Occipital lobe (tissue), 2 donors: ENCODE results near the gene SPRN. TPM values are rescaled to one million over a fixed set of nuclear protein-coding genes. Genes with fewer than 3 reads are reported as not detected.

Experiments used
- DNase-seq: peaks from one replicate; lab custom pipeline; 2025; lab: John Stamatoyannopoulos, UW
- total RNA-seq: library from RNA; depleted of rRNA; stranded (reverse); fragments of >200 nt; gene quantifications from one replicate; pipeline ENCODE4 v1.2.3, GENCODE V29; 2014

Gene SPRN
- total RNA-seq, 1 donor from 2014 or later: 6.1 TPM

DNA sequence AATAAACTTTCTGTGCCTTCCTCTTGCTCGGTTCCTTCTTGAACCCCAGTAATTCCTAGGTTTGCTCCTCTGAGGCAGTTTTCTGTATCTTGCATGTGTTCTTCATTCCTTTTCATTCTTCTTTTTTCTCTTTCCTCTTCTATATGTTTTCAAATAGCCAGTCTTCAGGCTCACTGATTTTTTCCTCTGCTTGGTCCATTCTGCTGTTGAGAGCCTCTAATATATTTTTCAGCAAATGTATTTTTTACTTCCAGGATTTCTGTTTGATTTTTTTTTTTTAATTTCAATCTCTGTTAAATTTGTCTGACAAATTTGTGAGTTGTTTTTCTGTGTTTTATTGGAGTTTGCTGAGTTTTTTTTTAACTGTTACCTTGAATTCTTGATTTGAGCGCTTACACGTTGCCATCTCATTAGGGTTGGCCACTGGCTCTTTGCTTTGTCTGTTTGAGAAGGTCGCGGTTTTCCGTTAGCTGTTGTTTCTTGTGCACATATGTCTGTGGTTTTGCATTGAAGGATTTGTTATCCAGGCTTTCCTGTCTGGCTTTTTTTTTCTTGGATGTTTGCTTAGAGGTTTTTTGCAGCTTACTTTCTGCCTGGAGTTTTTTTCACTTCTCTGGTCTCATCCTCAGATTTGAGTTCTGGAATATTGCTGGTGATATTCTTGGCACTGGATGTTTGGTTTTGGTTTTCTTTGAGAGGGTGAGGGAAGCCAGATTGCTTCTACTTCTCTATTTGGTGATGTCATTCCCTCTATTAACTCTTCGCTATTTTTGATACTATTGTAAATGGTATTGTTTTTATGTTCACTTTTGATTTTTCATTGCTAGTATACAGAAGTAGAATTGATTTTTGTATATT, 12.7 kb downstream of the SPRN start:
- DNase-seq: no peak

DNA sequence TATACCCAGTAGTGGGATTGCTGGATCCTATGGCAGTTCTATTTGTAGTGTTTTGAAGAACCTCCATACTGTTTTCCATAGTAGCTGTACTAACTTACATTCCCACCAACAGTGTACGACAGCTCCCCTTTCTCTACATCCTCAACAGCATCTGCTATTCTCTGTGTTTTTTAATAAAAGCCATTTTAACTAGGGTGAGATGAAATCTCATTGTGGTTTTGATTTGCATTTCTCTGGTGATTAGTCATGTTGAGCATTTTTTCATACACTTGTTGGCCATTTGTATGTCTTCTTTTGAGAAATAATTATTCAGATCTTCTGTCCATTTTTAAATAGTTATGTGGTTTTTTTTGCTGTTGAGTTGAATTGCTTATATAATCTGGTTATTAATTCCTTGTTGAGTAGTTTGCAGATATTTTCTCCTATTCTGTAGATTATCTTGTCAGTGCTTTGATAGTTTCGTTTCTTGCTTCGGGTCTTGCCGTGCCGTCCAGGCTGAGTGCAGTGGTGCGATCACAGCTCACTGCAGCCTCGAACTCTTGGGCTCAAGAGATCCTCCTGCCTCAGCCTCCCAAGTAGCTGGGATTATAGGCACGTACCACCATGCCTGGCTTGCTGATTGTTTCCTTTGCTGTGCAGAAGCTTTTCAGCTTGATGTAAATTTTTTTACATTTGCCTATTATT, 18.4 kb downstream of the SPRN start:
- no peak for DNase-seq

DNA sequence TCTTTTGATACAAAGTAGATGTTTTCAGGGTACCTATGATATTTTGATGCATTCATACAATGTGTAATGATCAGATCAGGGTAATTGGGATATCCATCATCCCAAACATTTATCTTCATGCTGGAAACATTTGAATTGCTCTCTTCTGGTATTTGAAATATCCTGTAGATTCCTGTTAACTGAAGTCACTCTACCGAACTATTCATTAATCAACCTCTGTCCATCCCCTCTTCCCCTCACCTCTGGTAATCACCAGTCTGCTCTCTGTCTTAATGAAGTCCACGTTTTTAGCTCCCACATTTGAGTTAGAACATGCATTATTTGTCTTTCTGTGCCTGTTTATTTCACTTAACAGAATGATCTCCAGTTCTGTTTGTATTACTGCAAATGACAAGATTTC, 19.2 kb downstream of the SPRN start:
- no peak for DNase-seq

DNA sequence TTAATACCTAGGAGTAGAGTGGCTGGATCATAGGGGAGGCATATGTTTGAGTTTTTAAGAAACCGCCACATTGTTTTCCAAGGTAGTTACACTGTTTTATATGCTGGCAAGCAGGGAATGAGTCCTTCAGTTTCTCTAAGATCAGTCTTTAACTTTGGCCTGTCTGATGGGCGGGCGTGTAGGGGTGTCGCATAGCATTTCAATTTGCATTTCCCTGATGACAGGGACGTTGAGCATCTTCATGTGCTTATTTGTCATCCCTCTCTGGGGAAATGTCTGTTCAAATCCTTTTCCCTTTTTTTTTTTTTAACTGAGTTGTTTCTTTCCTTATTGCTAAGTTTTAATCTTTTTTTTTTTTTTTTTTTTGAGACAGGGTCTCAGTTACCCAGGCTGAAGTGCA, 20.6 kb downstream of the SPRN start:
- DNase-seq: no peak

DNA sequence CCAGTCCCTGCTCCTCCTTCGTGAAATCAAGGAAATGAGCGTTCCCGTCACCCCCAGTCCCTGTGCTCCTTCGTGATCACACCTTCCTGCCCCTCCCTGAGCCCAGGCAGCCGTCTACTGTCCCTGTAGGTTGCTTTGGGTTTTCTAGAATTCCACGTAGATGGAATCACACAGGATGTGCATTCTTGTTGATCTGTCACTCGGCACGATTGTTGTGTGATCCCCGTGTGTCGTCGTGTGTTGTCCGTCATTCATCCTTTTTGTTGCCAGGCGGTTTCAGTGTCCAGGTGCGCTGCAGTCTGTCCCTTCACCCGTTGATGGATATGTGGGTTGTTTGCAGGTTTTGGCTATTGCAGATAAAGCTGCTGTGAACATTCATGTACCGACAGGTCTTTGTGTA, 21.1 kb downstream of the SPRN start:
- DNase-seq: no peak

DNA sequence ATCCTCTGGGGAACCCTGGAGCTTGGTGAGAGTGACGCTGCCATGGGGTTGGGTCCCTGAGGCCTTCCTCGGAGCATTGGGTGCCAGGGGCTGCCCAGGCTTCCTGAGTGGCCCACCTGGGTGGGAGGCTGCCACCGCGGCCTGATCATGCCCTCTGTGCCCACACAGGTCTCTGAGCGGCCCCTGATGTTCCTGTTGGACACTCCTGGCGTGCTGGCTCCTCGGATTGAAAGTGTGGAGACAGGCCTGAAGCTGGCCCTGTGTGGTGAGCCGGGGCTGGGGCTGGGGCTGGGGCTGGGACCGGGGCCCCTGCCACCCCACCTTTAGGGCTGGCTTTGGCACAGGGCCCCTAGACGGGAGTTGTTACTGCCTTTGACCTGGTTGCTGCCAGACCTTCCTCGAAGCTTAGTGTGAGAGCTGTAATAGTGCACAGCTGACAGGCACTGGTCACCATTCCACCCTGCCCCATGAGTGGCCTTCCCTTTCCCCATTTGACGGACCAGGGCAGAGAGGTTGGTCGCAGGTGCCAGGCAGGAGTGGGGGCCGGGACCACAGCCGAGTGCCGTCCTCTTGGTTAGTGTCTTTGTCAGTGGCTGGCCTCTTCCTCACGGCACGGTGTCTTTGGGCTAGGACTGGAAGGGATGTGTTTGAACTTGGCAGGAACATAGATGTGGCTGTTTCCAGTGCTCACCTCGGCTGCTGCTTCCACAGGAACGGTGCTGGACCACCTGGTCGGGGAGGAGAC, 22.3 kb downstream of the SPRN start:
- no peak for DNase-seq

DNA sequence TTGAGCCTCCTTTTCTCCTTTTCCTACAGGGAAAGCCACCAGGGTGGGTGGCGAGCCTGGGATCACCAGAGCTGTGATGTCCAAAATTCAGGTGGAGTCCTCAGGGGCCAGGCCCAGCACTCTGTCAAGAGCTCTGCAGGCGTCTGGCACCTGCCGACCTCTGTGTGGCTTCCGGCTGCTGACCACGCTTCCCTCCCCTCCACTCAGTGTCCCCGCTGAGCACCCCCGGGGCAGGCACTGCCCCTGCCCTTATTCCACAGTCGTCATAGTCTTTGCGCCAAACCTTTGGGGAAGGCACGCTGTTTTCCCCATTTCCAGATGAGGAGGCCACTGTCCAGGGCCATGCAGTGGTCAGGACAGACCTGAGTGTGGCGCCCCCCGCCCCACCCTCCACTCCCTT, 22.9 kb downstream of the SPRN start:
- DNase-seq: no peak

DNA sequence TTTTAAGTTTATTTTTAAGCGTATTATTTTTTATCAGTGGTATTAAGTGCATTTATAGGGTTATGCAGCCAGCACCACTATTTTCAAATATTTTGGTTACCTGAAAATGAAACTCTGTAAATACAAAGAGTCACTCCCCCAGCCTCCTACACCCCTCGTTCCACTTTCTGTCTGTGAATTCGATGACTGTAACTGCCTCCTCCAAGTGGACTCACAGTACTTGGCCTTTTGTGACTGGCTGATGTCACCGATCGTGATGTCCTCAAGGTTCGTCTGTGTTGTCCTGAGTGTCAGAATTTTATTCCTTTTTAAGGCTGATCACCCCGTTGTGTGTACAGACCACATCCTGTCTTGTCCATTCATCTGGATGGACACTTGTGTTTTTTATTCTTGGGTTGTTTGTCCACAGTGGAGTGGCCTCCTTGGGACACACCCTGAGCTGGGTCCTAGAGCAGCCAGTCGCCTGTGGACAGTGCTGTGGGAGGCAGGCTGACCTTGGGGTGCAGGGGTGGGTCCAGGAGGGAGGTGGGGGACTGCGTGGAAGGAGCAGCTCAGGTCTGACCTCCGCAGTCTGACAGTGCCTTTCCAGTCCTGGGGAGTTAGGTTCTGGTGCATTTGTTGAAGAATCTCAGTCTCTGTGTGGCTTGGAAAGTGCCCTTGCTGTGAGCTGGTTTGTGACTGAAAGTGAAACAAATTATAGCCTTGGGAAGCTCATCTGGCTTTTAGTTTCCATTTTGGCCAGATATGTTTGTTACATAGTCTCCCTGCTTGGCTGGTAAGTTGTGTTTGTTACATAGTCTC, 23.6 kb downstream of the SPRN start:
- DNase-seq: no peak

DNA sequence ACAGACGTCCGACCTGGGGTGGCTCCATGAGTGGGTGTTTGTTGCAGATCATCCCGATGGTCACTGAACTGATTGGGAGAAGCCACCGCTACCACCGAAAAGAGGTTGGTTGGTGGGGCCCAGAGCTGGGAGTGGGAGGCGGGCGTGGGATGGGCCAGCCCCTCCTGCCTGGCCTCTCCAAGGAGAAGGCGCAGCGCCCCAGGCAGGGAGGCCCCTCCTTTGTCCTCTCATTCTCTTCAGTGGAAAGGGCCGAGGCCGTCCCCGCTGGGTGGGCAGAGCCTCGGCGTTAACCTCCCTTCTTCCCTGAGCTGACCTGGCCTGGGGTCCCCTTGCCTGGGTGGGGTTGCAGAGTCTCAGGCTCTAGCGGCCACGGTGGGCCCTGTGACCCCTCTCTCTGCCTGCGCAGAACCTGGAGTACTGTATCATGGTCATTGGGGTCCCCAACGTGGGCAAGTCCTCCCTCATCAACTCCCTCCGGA, 25.3 kb downstream of the SPRN start:
- DNase-seq: no peak

DNA sequence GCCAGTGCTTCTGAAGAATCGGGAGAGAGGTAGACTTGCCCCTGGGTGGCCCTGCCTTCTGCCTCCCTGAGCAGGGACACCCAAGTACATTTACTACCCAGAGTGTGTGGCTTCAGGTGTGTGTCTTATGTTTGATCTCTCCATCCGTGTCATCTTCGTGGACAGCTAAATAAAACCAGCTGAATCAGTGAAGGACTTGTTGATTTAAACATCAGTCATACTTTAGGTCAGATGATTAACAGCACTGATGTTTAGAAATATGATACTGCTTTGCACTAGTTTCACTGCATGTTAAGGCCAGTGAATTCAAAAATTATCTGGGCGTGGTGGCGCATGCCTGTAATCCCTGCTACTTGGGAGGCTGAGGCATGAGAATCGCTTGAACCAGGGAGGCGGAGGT, 26.5 kb downstream of the SPRN start:
- DNase-seq: no peak

DNA sequence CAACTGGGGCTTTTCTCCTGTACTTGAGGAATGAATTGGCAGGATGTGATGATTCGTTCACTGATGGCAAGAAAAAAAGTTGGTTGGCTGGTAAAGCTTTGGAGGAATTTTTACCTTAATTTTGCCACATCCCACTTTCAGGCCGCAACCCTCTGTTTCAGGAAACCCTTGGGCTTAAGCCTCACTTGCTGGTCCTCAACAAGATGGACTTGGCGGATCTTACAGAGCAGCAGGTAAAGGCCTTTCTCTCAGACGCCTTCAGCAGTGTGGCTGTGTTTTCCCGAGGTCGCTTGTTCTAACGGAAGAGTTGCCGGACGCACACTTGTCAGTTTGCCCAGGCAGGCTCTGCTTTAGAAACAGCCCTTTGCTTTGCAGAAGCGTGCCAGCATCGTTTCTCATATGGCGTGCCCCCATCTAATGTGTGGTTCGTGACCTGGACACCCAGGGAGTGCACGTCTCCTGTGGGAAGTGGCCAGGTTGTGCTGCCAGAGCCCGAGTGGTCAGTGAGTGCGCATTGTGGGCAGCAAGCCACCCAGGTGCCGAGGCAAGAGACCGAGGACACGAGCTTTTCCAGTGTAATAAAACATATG, 28.3 kb downstream of the SPRN start:
- DNase-seq: no peak

DNA sequence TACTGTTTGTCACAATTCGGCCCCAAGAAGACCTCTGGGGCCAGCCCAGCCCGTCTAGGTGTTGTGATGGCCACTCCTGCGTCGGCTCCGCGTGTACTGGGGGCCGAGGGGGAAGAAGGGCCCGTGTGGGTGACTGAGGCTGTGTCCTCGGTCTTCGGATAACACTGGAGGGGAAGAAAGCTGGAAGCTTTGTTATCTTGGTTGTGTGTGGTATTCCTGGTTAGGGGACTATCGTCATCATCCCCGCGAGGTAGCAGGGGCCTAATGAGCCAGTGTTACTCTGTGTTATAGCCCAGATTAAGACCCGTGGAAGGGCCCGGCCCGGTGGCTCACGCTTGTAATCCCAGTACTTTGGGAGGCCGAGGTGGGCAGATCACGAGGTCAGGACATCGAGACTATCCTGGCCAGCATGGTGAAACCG, 29.6 kb downstream of the SPRN start:
- no peak for DNase-seq

DNA sequence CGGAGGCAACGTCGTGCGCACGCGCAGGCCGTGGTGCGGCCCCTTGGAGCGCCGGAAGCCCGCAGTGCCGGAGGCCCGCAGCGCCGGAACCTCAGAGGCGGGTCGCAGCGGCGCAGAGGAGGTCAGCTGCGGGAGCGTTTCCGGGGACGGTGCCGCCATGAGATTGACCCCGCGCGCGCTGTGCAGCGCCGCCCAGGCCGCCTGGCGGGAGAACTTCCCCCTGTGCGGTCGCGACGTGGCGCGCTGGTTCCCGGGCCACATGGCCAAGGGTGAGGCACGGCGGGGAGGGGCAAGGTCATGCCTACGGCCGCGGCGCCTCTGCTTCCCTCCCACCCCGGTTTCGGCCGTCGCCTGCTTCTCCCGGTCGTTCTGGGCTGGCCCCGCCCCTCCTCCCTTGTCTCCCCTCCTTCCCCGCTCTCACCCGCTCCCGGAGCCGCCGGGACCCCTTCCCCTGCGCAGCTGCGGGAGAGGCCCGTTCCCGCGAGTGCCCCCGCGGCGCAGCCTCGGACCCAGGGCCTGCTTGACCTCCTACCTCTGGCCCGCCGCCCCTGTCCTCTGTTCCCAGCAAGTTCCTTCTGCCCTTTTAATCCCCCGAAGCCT, 30.3 kb downstream of the SPRN start, which contains the start of gene MTG1:
Gene MTG1 (plus strand): TSS at position 94 of the 600 bp plus-strand sequence. CDS start 64 bp downstream, at position 158.
- peak; percentile 91 for DNase-seq

DNA sequence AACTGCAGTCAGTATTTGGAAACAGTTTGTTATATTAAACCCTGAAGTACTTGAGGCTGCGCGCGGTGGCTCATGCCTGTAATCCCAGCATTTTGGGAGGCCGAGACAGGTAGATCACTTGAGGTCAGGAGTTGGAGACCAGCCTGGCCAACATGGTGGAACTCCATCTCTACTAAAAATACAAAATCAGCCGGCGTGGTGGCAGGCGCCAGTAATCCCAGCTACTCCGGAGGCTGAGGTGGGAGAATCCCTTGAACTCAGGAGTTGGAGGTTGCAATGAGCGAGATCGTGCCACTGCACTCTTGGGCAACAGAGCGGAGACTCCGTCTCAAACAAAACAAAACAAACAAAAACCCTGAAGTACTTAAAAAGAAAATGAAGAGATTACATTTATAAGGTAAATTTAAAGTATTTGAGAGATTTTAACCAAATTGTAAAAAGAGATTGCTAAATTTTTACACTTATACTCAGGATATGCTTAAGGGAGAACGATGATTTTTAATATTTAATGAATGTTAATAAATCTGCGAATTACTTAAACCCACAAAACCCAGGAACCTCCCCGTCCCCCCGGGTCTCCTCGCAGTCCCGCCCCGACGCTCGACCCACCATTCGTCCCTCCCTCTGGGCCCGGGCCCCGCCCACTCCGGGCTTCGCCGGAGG, 30.9 kb downstream of the SPRN start:
- DNase-seq: no peak

DNA sequence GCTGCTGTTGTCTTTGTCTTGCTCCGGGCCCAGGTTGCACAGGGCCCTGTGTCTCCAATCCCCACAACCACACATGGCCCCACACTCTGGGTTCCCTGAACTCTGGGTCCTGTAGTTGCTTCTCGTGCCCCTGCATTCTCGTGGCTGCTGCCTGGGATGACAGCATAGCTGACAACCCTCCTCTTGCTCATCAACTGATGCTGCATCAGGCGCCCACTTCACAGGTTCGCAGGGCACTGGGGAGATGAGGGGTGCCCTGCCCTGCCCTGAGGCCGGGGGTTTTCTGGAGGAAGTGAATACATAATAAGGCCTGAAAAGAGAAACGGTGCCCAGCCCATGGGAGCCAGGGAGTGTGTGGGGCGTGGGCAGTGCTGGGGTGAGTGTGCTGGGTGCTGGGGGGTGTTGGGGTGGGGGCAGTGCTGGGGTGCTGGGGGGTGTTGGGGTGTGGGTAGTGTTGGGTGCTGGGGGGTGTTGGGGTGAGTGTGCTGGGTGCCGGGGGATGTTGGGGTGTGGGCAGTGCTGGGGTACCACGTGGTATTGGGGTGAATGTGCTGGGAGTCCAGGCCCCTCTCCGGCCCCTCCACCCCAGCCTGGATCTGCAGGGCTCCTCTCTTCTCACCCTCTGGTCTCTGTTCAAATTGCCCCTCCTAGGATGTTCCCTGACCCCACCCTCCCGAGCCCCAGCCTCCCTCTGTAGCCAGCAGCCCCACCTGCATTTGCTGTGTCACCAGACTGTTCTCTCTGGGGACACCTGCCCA, 32.5 kb downstream of the SPRN start:
- DNase-seq: no peak

DNA sequence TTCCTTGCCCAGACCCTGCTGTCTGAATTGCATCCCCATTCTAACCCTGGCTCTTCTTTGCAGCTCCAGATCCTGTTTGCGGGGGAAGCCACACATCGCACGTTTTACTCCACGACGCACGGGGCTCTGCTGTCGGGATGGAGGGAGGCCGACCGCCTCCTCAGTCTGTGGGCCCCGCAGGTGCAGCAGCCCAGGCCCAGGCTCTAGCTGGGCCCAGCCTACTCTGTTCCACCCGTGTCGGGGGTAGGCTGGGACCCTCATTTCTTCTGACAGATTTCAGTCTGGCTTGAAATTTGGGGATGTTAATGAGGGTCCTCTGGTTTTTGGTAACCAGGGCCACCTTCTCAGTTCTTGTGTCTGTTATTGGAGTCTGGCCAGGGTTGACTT, 33.2 kb downstream of the SPRN start:
- DNase-seq: no peak

DNA sequence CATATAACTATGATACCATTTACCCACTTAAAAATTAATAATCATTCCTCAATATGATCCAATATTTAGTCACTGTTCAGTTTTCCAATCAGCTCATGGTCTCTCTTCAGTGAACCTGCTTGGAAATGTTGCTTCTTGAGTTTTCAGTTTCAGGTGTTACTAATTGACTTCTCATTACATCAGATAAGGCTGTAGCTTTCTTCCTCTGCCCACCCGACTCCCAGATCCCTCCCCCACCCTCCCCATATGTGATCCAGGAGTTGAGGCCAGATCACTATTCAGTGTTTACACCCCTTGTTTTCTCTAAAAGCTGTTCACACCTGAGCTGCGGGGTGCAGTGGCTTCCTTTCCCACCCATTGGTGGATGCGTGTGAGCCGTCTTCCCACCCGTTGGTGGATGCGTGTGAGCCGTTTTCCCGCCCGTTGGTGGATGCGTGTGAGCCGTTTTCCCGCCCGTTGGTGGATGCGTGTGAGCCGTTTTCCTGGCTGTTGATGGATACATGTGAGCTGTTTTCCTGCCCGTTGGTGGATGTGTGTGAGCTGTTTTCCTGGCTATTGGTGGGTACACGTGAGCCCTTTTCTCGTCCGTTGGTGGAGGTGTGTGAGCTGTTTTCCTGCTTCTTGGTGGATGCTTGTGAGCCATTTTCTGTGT, 33.7 kb downstream of the SPRN start:
- no peak for DNase-seq

DNA sequence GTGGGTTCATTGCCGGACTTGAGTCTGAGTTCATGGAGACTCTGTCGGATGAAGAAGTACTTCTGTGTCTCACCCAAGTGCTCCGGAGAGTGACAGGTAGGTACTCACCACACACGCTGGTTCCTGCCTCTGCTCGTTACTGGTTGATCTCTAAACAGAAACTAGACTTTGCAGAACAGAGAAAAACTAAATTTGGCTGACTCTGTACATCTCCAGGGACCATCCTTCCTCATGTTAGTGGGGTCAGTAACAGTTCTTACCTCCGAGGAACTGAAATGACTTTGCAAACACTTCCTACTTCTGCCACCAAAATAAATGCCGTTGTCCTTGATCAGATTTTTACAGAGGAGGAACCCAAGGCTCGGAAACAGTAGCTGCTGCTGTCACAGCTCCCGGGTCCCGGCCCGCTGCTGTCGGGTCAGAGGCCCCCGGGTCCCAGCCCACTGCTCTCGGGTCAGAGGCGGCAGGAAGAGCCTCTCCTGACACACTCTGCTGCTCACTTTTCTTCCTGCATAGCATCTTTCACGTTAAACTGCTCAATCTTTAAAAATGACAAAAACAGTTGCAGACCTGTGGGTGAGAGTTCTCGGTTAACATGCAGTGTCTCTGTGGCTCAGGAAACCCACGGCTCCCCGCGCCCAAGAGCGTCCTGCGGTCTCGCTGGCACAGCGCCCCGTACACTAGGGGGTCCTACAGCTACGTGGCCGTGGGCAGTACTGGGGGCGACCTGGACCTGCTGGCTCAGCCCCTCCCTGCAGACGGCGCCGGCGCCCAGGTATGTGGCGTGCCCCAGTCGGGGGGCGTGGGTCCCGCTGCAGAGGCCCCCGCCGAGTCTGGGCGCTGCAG, 35.2 kb downstream of the SPRN start:
- DNase-seq: no peak
